ENCODE results near the gene RBM5. TPM values are rescaled to one million over a fixed set of nuclear protein-coding genes. Genes with fewer than 3 reads are reported as not detected.

Gene RBM5
- total and polyA plus RNA-seq, 2 donors from 2014 or later: 51.0 to 149 TPM

DNA sequence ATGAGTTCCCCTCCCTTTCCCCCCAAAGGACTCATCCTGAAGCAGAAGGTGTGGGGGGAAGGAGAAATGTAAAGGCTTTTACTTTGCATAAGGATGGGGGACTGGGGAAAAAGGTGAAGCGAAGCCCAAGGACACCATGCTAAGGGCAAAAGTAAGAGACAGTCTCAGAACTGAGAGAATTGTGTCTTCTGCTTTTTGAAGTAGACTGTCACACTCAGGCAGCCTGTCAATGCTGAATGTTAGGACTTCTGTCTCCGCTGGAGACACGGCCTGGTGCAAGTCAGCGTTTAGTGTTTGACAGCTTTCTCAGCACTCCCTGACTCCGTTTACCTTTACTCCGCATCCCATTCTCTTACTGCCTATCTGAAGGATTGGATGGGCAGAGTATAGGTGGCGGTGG is 13.8 kb downstream of the RBM5 start:
- Histone ChIP-seq H3K4me3 (ENCODE audit: low read length in 3 of 3) (no peak overlapping the region), H3K27me3 (ENCODE audit: control insufficient read depth, insufficient read depth, low read length) (no peaks in the 10 kb centered on the region), H3K27ac (ENCODE audit: low read depth in 2 of 2, low read length in 2 of 2) (no peak overlapping the region), H3K36me3 (ENCODE audit: control insufficient read depth in 2 of 3, insufficient read depth in 3 of 3, low read length in 3 of 3) (peaks cover 32 to 83% (median 63%) of the 10 kb centered on the region in 3 donors), H3K4me1 (ENCODE audit: control insufficient read depth in 2 of 3, insufficient read depth in 2 of 3, low read depth in 1 of 3, low read length in 3 of 3) (no peaks in the 10 kb centered on the region), H3K9me3 (ENCODE audit: control insufficient read depth in 2 of 3, insufficient read depth in 1 of 3, low read length in 3 of 3) (no peaks in the 10 kb centered on the region), H3K9ac (ENCODE audit: low read length in 3 of 3) (no peak overlapping the region)
- TF ChIP-seq, protein P1, sequence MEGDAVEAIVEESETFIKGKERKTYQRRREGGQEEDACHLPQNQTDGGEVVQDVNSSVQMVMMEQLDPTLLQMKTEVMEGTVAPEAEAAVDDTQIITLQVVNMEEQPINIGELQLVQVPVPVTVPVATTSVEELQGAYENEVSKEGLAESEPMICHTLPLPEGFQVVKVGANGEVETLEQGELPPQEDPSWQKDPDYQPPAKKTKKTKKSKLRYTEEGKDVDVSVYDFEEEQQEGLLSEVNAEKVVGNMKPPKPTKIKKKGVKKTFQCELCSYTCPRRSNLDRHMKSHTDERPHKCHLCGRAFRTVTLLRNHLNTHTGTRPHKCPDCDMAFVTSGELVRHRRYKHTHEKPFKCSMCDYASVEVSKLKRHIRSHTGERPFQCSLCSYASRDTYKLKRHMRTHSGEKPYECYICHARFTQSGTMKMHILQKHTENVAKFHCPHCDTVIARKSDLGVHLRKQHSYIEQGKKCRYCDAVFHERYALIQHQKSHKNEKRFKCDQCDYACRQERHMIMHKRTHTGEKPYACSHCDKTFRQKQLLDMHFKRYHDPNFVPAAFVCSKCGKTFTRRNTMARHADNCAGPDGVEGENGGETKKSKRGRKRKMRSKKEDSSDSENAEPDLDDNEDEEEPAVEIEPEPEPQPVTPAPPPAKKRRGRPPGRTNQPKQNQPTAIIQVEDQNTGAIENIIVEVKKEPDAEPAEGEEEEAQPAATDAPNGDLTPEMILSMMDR (IDR thresholded peaks at IDR 0.05; ENCODE audit: borderline replicate concordance, extremely low read depth, insufficient read depth): no peak
- DNase-seq (no peak), FAIRE-seq (no peak)
- intact Hi-C loops (cut with DNase I): no loop called here

DNA sequence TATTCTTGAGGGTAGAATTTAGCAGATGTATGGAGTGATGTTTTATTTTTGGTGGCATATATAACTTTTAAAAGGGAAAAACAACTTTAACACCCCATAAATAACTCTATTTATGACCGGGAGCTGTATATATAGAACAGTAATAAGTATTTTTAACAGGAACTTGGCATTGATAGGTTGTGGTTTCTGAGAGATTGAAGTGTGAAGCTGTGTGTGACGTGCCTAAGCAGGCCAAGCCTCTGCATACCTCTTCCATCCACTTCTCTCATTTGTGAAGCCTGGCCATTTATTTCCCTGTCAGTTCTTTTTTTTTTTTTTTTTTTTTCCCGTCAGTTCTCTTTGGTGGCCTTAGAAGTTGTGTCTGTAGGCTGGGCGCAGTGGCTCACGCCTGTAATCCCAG is 23.0 kb downstream of the RBM5 start:
- TF ChIP-seq, protein P1 (IDR thresholded peaks at IDR 0.05; ENCODE audit: borderline replicate concordance, extremely low read depth, insufficient read depth): no peak
- Histone ChIP-seq H3K27me3 (ENCODE audit: control insufficient read depth, insufficient read depth, low read length) (no peaks in the 10 kb centered on the region), H3K9ac (ENCODE audit: low read length in 3 of 3) (no peak overlapping the region), H3K9me3 (ENCODE audit: control insufficient read depth in 2 of 3, insufficient read depth in 1 of 3, low read length in 3 of 3) (no peaks in the 10 kb centered on the region), H3K4me1 (ENCODE audit: control insufficient read depth in 2 of 3, insufficient read depth in 2 of 3, low read depth in 1 of 3, low read length in 3 of 3) (no peaks in the 10 kb centered on the region), H3K4me3 (ENCODE audit: low read length in 3 of 3) (no peak overlapping the region), H3K27ac (ENCODE audit: low read depth in 2 of 2, low read length in 2 of 2) (no peak overlapping the region), H3K36me3 (ENCODE audit: control insufficient read depth in 2 of 3, insufficient read depth in 3 of 3, low read length in 3 of 3) (peaks cover 46 to 91% (median 76%) of the 10 kb centered on the region in 3 donors)
- no peak for DNase-seq
- no peak for FAIRE-seq
- intact Hi-C loops (cut with DNase I): no loop called here

DNA sequence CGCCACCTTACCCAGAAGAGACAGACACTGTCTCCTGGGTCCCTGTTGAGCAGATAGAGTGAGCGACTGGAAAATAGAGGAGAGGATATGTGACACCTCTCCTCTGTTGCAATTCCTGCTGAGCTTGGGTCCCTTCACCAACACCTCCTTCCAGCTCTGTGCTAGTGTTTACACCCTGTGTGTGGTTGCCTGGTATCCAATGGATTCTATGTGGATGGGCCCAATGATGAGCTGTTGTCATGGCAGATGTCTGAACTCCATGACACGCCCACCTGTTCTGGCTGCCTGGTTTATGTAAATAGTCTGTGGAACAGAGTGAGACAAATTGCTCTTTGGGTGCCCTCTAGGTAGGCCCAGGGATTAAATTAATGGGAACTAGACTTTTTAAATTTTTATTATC is 23.7 kb downstream of the RBM5 start:
- no peaks in the 10 kb centered on the region for H3K9me3 ChIP-seq (ENCODE audit: control insufficient read depth in 2 of 3, insufficient read depth in 1 of 3, low read length in 3 of 3)
- H3K4me3 ChIP-seq (ENCODE audit: low read length in 3 of 3): no peak overlapping the region
- no peaks in the 10 kb centered on the region for H3K4me1 ChIP-seq (ENCODE audit: control insufficient read depth in 2 of 3, insufficient read depth in 2 of 3, low read depth in 1 of 3, low read length in 3 of 3)
- H3K27ac ChIP-seq (ENCODE audit: low read depth in 2 of 2, low read length in 2 of 2): no peak overlapping the region
- intact Hi-C loops (cut with DNase I): no loop called here
- TF ChIP-seq, protein P1 (IDR thresholded peaks at IDR 0.05; ENCODE audit: borderline replicate concordance, extremely low read depth, insufficient read depth): no peak
- FAIRE-seq (no peak), DNase-seq (peak in 1 of 5 donors; percentile 24)
- no peaks in the 10 kb centered on the region for H3K27me3 ChIP-seq (ENCODE audit: control insufficient read depth, insufficient read depth, low read length)
- no peak overlapping the region for H3K9ac ChIP-seq (ENCODE audit: low read length in 3 of 3)
- peaks cover 39 to 91% (median 76%) of the 10 kb centered on the region in 3 donors for H3K36me3 ChIP-seq (ENCODE audit: control insufficient read depth in 2 of 3, insufficient read depth in 3 of 3, low read length in 3 of 3)

DNA sequence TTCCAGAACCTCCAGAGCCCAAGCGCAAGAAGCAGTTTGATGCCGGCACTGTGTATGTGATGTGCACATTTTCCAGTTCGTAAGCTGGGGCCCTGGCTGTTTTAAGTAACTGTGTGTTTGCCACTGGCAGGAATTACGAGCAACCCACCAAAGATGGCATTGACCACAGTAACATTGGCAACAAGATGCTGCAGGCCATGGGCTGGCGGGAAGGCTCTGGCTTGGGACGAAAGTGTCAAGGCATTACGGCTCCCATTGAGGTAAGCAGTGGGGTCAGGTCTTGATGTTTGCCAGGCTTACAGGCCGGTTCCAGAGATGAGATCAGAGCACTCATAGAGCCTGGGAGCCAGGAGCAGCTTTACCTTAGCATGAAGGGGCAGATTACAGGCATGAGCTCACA is 28.4 kb downstream of the RBM5 start:
- H3K9me3 ChIP-seq (ENCODE audit: control insufficient read depth in 2 of 3, insufficient read depth in 1 of 3, low read length in 3 of 3): no peaks in the 10 kb centered on the region
- H3K36me3 ChIP-seq (ENCODE audit: control insufficient read depth in 2 of 3, insufficient read depth in 3 of 3, low read length in 3 of 3): peaks cover 30 to 88% (median 67%) of the 10 kb centered on the region in 3 donors
- H3K9ac ChIP-seq (ENCODE audit: low read length in 3 of 3): no peak overlapping the region
- no peak overlapping the region for H3K27ac ChIP-seq (ENCODE audit: low read depth in 2 of 2, low read length in 2 of 2)
- peaks cover 0 to 2% (median 0%) of the 10 kb centered on the region in 3 donors for H3K4me1 ChIP-seq (ENCODE audit: control insufficient read depth in 2 of 3, insufficient read depth in 2 of 3, low read depth in 1 of 3, low read length in 3 of 3)
- H3K4me3 ChIP-seq (ENCODE audit: low read length in 3 of 3): no peak overlapping the region
- intact Hi-C loops (cut with DNase I): no loop called here
- FAIRE-seq (no peak), DNase-seq (peak in 1 of 5 donors; percentile 23)
- TF ChIP-seq, protein P1 (IDR thresholded peaks at IDR 0.05; ENCODE audit: borderline replicate concordance, extremely low read depth, insufficient read depth): no peak
- no peaks in the 10 kb centered on the region for H3K27me3 ChIP-seq (ENCODE audit: control insufficient read depth, insufficient read depth, low read length)
